HepG2 (cell line): ENCODE measurements around the gene ATRIP. TPM values are rescaled to one million over a fixed set of nuclear protein-coding genes. Genes with fewer than 3 reads are reported as not detected.
A peak's percentile ranks its signal among the peaks of the same experiment; 100 is the strongest.

ENCODE experiments used
- ETV5 ChIP-seq: IDR thresholded peaks from 2 replicates; pipeline ENCODE4 v1.6.1; 2018; ENCODE audit warnings: missing biosample characterization, missing genetic modification reagents, inconsistent platforms, borderline replicate concordance
- GLI4 ChIP-seq: sonication (generic); formaldehyde crosslinking; IDR thresholded peaks from 2 replicates; pipeline ENCODE4 v1.5.1; 2020; ENCODE audit warnings: missing genetic modification reagents, mild to moderate bottlenecking, moderate library complexity, borderline replicate concordance
- GPN1 ChIP-seq: sonication (generic); formaldehyde crosslinking; IDR thresholded peaks from 2 replicates; pipeline ENCODE4 v1.5.1; 2020; ENCODE audit warnings: missing genetic modification reagents, borderline replicate concordance
- HDAC1 ChIP-seq: sonication (generic); formaldehyde crosslinking; IDR thresholded peaks from 2 replicates; pipeline ENCODE4 v1.5.1; 2020; ENCODE audit warnings: mild to moderate bottlenecking, missing genetic modification reagents
- HMGA1 ChIP-seq: sonication (generic); formaldehyde crosslinking; conservative IDR thresholded peaks from 2 replicates; pipeline ENCODE4 v1.4.0; 2020; ENCODE audit warnings: missing genetic modification reagents
- HNRNPUL1 ChIP-seq: fragments of 200-400 bp; formaldehyde crosslinking; IDR thresholded peaks from 2 replicates; pipeline ENCODE4 v1.6.1; 2017; ENCODE audit warnings: low read depth, mild to moderate bottlenecking, low read length, moderate library complexity
- IRF2 ChIP-seq: IDR thresholded peaks from 2 replicates; pipeline ENCODE4 v1.6.1; 2018; ENCODE audit warnings: missing genetic modification reagents, missing compliant biosample characterization
- LBX2 ChIP-seq: sonication (generic); formaldehyde crosslinking; IDR thresholded peaks from 2 replicates; pipeline ENCODE4 v1.5.0; 2020; ENCODE audit warnings: missing genetic modification reagents, mild to moderate bottlenecking, borderline replicate concordance
- LRRFIP1 ChIP-seq: sonication (generic); formaldehyde crosslinking; conservative IDR thresholded peaks from 2 replicates; pipeline ENCODE4 v1.4.0; 2020; ENCODE audit warnings: missing genetic modification reagents
- MAF1 ChIP-seq: sonication (generic); formaldehyde crosslinking; IDR thresholded peaks from 2 replicates; pipeline ENCODE4 v1.5.0; 2020; ENCODE audit warnings: missing genetic modification reagents, borderline replicate concordance
- MEF2D ChIP-seq: sonication (generic); formaldehyde crosslinking; IDR thresholded peaks from 2 replicates; pipeline ENCODE4 v1.5.1; 2020; ENCODE audit warnings: mild to moderate bottlenecking, missing genetic modification reagents
- NAIF1 ChIP-seq: sonication (generic); formaldehyde crosslinking; IDR thresholded peaks from 2 replicates; pipeline ENCODE4 v1.5.0; 2020; ENCODE audit warnings: mild to moderate bottlenecking, missing genetic modification reagents, borderline replicate concordance
- PHB2 ChIP-seq: fragments of 450-650 bp; IDR thresholded peaks from 2 replicates; pipeline ENCODE4 v1.6.1; 2018; ENCODE audit not compliant: partially characterized antibody
- SNAPC2 ChIP-seq: sonication (generic); formaldehyde crosslinking; IDR thresholded peaks from 2 replicates; pipeline ENCODE4 v1.8.1; 2022; ENCODE audit warnings: mild to moderate bottlenecking, missing genetic modification reagents
- ZBTB21 ChIP-seq: sonication (generic); formaldehyde crosslinking; IDR thresholded peaks from 2 replicates; pipeline ENCODE4 v1.4.0; 2020; ENCODE audit warnings: missing genetic modification reagents
- ZFAT ChIP-seq: sonication (generic); formaldehyde crosslinking; conservative IDR thresholded peaks from 2 replicates; pipeline ENCODE4 v1.8.1; 2023; ENCODE audit warnings: missing genetic modification reagents, inconsistent platforms
- ZFP36L2 ChIP-seq: sonication (generic); formaldehyde crosslinking; IDR thresholded peaks from 2 replicates; pipeline ENCODE4 v1.4.0; 2020; ENCODE audit warnings: missing genetic modification reagents
- ZFP37 ChIP-seq: sonication (generic); formaldehyde crosslinking; IDR thresholded peaks from 2 replicates; pipeline ENCODE4 v1.4.0; 2020; ENCODE audit warnings: missing genetic modification reagents, borderline replicate concordance
- ZFP62 ChIP-seq: sonication (generic); formaldehyde crosslinking; IDR thresholded peaks from 2 replicates; pipeline ENCODE4 v1.4.0; 2020; ENCODE audit warnings: missing genetic modification reagents
- ZMYM2 ChIP-seq: sonication (generic); formaldehyde crosslinking; IDR thresholded peaks from 2 replicates; pipeline ENCODE4 v1.8.0; 2022; ENCODE audit warnings: mild to moderate bottlenecking, missing genetic modification reagents
- ZNF296 ChIP-seq: sonication (generic); formaldehyde crosslinking; conservative IDR thresholded peaks from 2 replicates; pipeline ENCODE4 v1.5.0; 2020; ENCODE audit warnings: mild to moderate bottlenecking, missing genetic modification reagents
- ZNF383 ChIP-seq: sonication (generic); formaldehyde crosslinking; IDR thresholded peaks from 2 replicates; pipeline ENCODE4 v1.4.0; 2020; ENCODE audit warnings: missing genetic modification reagents, mild to moderate bottlenecking, borderline replicate concordance
- ZNF503 ChIP-seq: sonication (generic); formaldehyde crosslinking; IDR thresholded peaks from 2 replicates; pipeline ENCODE4 v1.4.0; 2020; ENCODE audit warnings: missing genetic modification reagents
- ZNF510 ChIP-seq: sonication (generic); formaldehyde crosslinking; IDR thresholded peaks from 2 replicates; pipeline ENCODE4 v1.4.0; 2020; ENCODE audit warnings: low read depth, mild to moderate bottlenecking, missing genetic modification reagents
- ZNF546 ChIP-seq: sonication (generic); formaldehyde crosslinking; conservative IDR thresholded peaks from 2 replicates; pipeline ENCODE4 v1.8.1; 2023; ENCODE audit warnings: mild to moderate bottlenecking, missing genetic modification reagents
- ZNF776 ChIP-seq: sonication (generic); formaldehyde crosslinking; IDR thresholded peaks from 2 replicates; pipeline ENCODE4 v1.4.0; 2020; ENCODE audit warnings: mild to moderate bottlenecking, missing genetic modification reagents
- ZSCAN12 ChIP-seq: sonication (generic); formaldehyde crosslinking; IDR thresholded peaks from 2 replicates; pipeline ENCODE4 v1.9.0; 2021; ENCODE audit warnings: mild to moderate bottlenecking, missing genetic modification reagents
- polyA plus RNA-seq, 8 experiments: library from polyadenylated mRNA; depleted of rRNA in 3 of 8; stranded (reverse) in 7 of 8; unstranded in 1 of 8; fragments of >200 nt; fragmentation: Illumina TruSeq in 4 of 8; extraction: Trizol in 4 of 8; gene quantifications; 2 replicates each; pipeline versions ENCODE4 v1.2.1 to v1.2.3, GENCODE V29; 2011 to 2016; ENCODE audit warnings: low read depth in 4 of 8, missing spikeins in 1 of 8, mixed read lengths in 1 of 8; ENCODE audit not compliant: insufficient read depth in 1 of 8
- total RNA-seq, 5 experiments: library from RNA; depleted of rRNA; stranded (reverse); fragments of >200 nt; fragmentation: Illumina TruSeq; extraction: Trizol; gene quantifications; 2 replicates each; pipeline ENCODE4 v1.2.3, GENCODE V29; 2016; ENCODE audit warnings: low read depth in 1 of 5

The ATRIP gene
- total and polyA plus RNA-seq, 2 of the 13 experiments (the other 11 are each of a cell fraction or from before 2014, with no cell fraction given) = 5.1 to 12.5 TPM

- no peak for TF ChIP-seq ZSCAN12
- TF ChIP-seq LRRFIP1 (CRISPR knock-in tag) = no peak
- no peak for TF ChIP-seq NAIF1 (CRISPR knock-in tag)
- TF ChIP-seq ZBTB21 = no peak
- no peak for TF ChIP-seq HNRNPUL1
- 0 out of 2 replicates have a peak, but pooled peaks have one; percentile 35 for TF ChIP-seq GLI4 (CRISPR knock-in tag)
- no peak for TF ChIP-seq IRF2
- peak; percentile 97 for TF ChIP-seq HDAC1
- no peak for TF ChIP-seq ZFP62 (CRISPR knock-in tag)
- TF ChIP-seq MEF2D (CRISPR knock-in tag) = peak; percentile 58; the same call in 1 of the 2 replicates
- peak; percentile 94 for TF ChIP-seq ZNF296 (CRISPR knock-in tag)
- no peak for TF ChIP-seq ZFP37
- TF ChIP-seq ZNF510 = no peak
- TF ChIP-seq HMGA1 (CRISPR knock-in tag) = no peak
- no peak for TF ChIP-seq ZNF546 (CRISPR knock-in tag)
- no peak for TF ChIP-seq ZNF776 (CRISPR knock-in tag)
- TF ChIP-seq ZNF503 (CRISPR knock-in tag) = peak; percentile 90
- TF ChIP-seq PHB2 = no peak
- no peak for TF ChIP-seq LBX2
- no peak for TF ChIP-seq ZNF383
- no peak for TF ChIP-seq ZFAT
- TF ChIP-seq ETV5 (CRISPR knock-in tag) = peak; percentile 80
- no peak for TF ChIP-seq ZFP36L2
- TF ChIP-seq GPN1 (CRISPR knock-in tag) = no peak
- 0 out of 2 replicates have a peak, but pooled peaks have one; percentile 35 for TF ChIP-seq MAF1
- TF ChIP-seq ZMYM2 = no peak
- no peak for TF ChIP-seq SNAPC2 (CRISPR knock-in tag)
These were observed 15.1 kb upstream of the ATRIP start (continued) for GRCh38 chr3:48431224-48432029.
